A204.1 (cell line): ENCODE measurements around the gene CACNG3.
"Not testable (repeated sequence)": the region's sequence is repeated elsewhere in the genome, so short reads cannot be mapped to it uniquely, and the experiment has no call there.

Experiments used
- FAIRE-seq: peaks from 2 replicates; lab custom pipeline; 2012; peaks lifted over from hg19 to GRCh38; lab: Jason Lieb, UNC

Gene CACNG3

GRCh38 chr16:24255456-24256371 is at the start of gene CACNG3:
Gene CACNG3, plus strand, starts transcription at chr16:24256335. Its CDS starts 420 bp downstream, at chr16:24256755.
- no peak for FAIRE-seq

GRCh38 chr16:24206926-24207325 is 49.2 kb upstream of the CACNG3 start:
- FAIRE-seq = no peak

- no peak for FAIRE-seq
These were observed 47.4 kb upstream of the CACNG3 start for GRCh38 chr16:24208710-24209109.

- no peak for FAIRE-seq
These were observed 41.1 kb upstream of the CACNG3 start for GRCh38 chr16:24214992-24215391.

- FAIRE-seq = no peak
These were observed 39.2 kb upstream of the CACNG3 start for GRCh38 chr16:24216961-24217360.

GRCh38 chr16:24217461-24217860 is 38.7 kb upstream of the CACNG3 start:
- no peak for FAIRE-seq

GRCh38 chr16:24218299-24218698 is 37.8 kb upstream of the CACNG3 start:
- FAIRE-seq = no peak

- FAIRE-seq = no peak
These were observed 34.9 kb upstream of the CACNG3 start for GRCh38 chr16:24221219-24221618.

GRCh38 chr16:24228514-24228913 is 27.6 kb upstream of the CACNG3 start:
- no peak for FAIRE-seq

- no peak for FAIRE-seq
These were observed 23.2 kb upstream of the CACNG3 start for GRCh38 chr16:24232936-24233335.

- FAIRE-seq = no peak
These were observed 21.4 kb upstream of the CACNG3 start for GRCh38 chr16:24234737-24235136.

- no peak for FAIRE-seq
These were observed 20.3 kb upstream of the CACNG3 start for GRCh38 chr16:24235806-24236205.

GRCh38 chr16:24238846-24239245 is 17.3 kb upstream of the CACNG3 start:
- FAIRE-seq = not testable (repeated sequence)

- no peak for FAIRE-seq
These were observed 9.1 kb upstream of the CACNG3 start for GRCh38 chr16:24246911-24247607.

- no peak for FAIRE-seq
These were observed 2.9 kb upstream of the CACNG3 start for GRCh38 chr16:24253192-24253591.

- no peak for FAIRE-seq
These were observed 1.8 kb downstream of the CACNG3 start for GRCh38 chr16:24257958-24258357.

- no peak for FAIRE-seq
These were observed 2.7 kb downstream of the CACNG3 start for GRCh38 chr16:24258791-24259190.

- FAIRE-seq = no peak
These were observed 6.7 kb downstream of the CACNG3 start for GRCh38 chr16:24262816-24263215.

- no peak for FAIRE-seq
These were observed 14.7 kb downstream of the CACNG3 start for GRCh38 chr16:24270721-24271442.

- FAIRE-seq = peak; percentile 60
These were observed 16.2 kb downstream of the CACNG3 start for GRCh38 chr16:24272379-24272778.

GRCh38 chr16:24273508-24274182 is 17.5 kb downstream of the CACNG3 start:
- FAIRE-seq = no peak

- no peak for FAIRE-seq
These were observed 19.3 kb downstream of the CACNG3 start for GRCh38 chr16:24275413-24275812.
